ENCODE data around the gene PLCB1. TPM values are rescaled to one million over a fixed set of nuclear protein-coding genes. Genes with fewer than 3 reads are reported as not detected.

The PLCB1 gene
- total and polyA plus RNA-seq, 2 experiments from 2014 or later, result 8.0 to 17.6 TPM

DNA sequence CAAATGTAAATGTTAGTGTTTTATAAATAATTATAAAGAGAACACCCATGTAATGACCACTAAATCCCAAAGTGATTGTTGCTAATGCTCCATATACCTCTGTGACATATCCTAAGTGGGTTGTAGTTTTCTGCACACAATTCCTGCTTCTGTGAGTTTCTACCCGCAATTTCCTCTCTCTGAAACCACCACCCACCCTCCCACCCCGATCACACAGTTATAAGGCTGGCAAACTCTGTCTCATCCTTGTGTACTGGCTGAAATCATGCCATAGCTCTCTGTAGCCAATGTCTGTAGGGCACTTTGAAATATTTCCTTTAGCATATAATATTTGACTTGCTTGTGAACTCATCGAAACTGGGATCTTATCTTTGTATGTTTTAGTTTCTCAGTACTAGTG is 236.6 kb downstream of the PLCB1 start:
- no peak for DNase-seq (ENCODE audit: low read depth in 1 of 2, low spot score in 1 of 2)
- Histone ChIP-seq H3K27me3 (no peaks in the 10 kb centered on the region), H3K27ac (no peak overlapping the region), H3K9me3 (ENCODE audit: low read depth) (no peaks in the 10 kb centered on the region), H3K4me1 (ENCODE audit: low read depth) (peaks cover 5% of the 10 kb centered on the region), H3K36me3 (no peaks in the 10 kb centered on the region), H3K4me3 (no peak overlapping the region)
- TF ChIP-seq, protein P1, sequence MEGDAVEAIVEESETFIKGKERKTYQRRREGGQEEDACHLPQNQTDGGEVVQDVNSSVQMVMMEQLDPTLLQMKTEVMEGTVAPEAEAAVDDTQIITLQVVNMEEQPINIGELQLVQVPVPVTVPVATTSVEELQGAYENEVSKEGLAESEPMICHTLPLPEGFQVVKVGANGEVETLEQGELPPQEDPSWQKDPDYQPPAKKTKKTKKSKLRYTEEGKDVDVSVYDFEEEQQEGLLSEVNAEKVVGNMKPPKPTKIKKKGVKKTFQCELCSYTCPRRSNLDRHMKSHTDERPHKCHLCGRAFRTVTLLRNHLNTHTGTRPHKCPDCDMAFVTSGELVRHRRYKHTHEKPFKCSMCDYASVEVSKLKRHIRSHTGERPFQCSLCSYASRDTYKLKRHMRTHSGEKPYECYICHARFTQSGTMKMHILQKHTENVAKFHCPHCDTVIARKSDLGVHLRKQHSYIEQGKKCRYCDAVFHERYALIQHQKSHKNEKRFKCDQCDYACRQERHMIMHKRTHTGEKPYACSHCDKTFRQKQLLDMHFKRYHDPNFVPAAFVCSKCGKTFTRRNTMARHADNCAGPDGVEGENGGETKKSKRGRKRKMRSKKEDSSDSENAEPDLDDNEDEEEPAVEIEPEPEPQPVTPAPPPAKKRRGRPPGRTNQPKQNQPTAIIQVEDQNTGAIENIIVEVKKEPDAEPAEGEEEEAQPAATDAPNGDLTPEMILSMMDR (IDR thresholded peaks at IDR 0.05; ENCODE audit: low read depth, low read length), result no peak

DNA sequence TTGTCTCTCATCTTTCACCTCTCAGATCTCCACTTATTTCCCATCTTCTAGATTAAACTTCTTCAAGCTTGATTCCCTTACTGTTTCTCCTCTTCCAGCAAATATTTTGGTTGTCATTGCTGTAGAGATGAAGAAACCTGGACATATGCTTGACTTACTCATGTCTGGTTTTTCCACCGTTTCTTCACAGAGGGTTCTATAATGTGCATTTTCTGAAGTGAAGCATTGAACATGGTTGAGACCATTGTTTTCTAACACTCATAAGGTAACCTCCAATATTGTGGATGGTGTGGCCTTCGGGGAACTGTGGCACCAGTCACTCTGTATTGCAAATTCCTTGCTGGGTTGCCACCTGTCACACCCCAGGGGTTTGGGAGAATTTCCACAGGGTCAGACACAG is 237.2 kb downstream of the PLCB1 start:
- Histone ChIP-seq H3K4me3 (no peak overlapping the region), H3K27me3 (no peaks in the 10 kb centered on the region), H3K9me3 (ENCODE audit: low read depth) (no peaks in the 10 kb centered on the region), H3K36me3 (no peaks in the 10 kb centered on the region), H3K4me1 (ENCODE audit: low read depth) (peaks cover 5% of the 10 kb centered on the region), H3K27ac (no peak overlapping the region)
- TF ChIP-seq, protein P1 (IDR thresholded peaks at IDR 0.05; ENCODE audit: low read depth, low read length), result no peak
- DNase-seq (ENCODE audit: low read depth in 1 of 2, low spot score in 1 of 2), result no peak

DNA sequence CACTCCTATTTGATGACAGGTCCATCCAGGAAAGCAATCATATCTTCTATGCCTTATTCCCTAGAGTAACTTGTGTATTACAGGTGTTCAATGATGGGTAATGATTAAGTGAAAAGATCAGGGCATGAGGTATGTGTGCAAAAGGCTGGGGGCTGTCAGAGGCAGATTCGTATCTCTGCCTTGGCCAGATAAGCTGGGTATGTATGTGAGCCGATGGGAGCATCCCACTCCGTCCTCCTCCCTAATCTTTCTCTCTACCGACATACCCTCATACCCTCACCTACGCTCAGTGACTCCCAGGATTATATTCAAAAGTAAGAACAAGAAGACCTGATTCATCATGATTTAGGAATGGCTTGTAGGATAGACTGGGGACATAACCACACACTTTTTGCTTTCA is 238.7 kb downstream of the PLCB1 start:
- no peaks in the 10 kb centered on the region for H3K9me3 ChIP-seq (ENCODE audit: low read depth)
- peaks cover 5% of the 10 kb centered on the region for H3K4me1 ChIP-seq (ENCODE audit: low read depth)
- no peak overlapping the region for H3K4me3 ChIP-seq
- DNase-seq (ENCODE audit: low read depth in 1 of 2, low spot score in 1 of 2), result no peak
- H3K27ac ChIP-seq, result no peak overlapping the region
- TF ChIP-seq, protein P1 (IDR thresholded peaks at IDR 0.05; ENCODE audit: low read depth, low read length), result no peak
- H3K27me3 ChIP-seq, result no peaks in the 10 kb centered on the region
- no peaks in the 10 kb centered on the region for H3K36me3 ChIP-seq

- Histone ChIP-seq H3K4me3 (no peak overlapping the region), H3K27ac (no peak overlapping the region), H3K9me3 (ENCODE audit: low read depth) (no peaks in the 10 kb centered on the region), H3K27me3 (no peaks in the 10 kb centered on the region), H3K36me3 (no peaks in the 10 kb centered on the region), H3K4me1 (ENCODE audit: low read depth) (peaks cover 5% of the 10 kb centered on the region)
- peak in 1 of 2 donors; percentile 24 for DNase-seq (ENCODE audit: low read depth in 1 of 2, low spot score in 1 of 2)
- TF ChIP-seq, protein P1 (IDR thresholded peaks at IDR 0.05; ENCODE audit: low read depth, low read length), result no peak
These were observed 240.8 kb downstream of the PLCB1 start for GRCh38 chr20:8372824-8373380.

DNA sequence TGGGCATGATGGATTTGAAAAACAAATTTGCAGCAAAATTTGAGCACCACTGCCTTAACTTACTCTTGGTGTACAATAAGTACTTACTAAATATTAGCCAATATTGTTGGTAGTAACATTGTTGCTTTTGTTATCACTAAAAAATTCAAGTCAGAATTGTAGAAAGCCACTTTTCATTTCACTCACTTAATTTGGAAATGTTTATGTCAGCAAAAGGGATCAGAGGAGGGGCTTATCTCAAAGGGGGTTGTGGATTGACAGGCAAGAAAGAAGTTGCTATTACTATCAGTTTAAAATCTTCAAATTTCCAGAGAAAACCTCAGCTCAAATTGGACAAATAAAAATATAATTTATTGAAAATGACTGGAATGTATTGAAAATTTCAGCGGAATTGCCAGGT is 241.5 kb downstream of the PLCB1 start:
- Histone ChIP-seq H3K4me3 (no peak overlapping the region), H3K27me3 (no peaks in the 10 kb centered on the region), H3K4me1 (ENCODE audit: low read depth) (peaks cover 5% of the 10 kb centered on the region), H3K9me3 (ENCODE audit: low read depth) (no peaks in the 10 kb centered on the region), H3K36me3 (no peaks in the 10 kb centered on the region), H3K27ac (no peak overlapping the region)
- no peak for DNase-seq (ENCODE audit: low read depth in 1 of 2, low spot score in 1 of 2)
- TF ChIP-seq, protein P1 (IDR thresholded peaks at IDR 0.05; ENCODE audit: low read depth, low read length), result no peak
